SK-N-MC (cell line): Measurements from ENCODE around the gene SLC26A1.
A peak's percentile ranks its signal among the peaks of the same experiment; 100 is the strongest.
"Not testable (repeated sequence)": the region's sequence is repeated elsewhere in the genome, so short reads cannot be mapped to it uniquely, and the experiment has no call there.

Source experiments
- DNase-seq: peaks from one replicate; pipeline ENCODE4 v3.0.0-alpha.2; 2011; ENCODE audit warnings: low read depth, low spot score
- H3K27ac ChIP-seq: fragments of 200-600 bp; sonication (generic); 2 replicates; pipeline ENCODE4 v1.5.1; 2016; ENCODE audit warnings: mixed run types
- H3K36me3 ChIP-seq: fragments of 200-600 bp; sonication (generic); 2 replicates; pipeline ENCODE4 v1.6.1; 2017; ENCODE audit warnings: antibody characterized with exemption, low read length, mixed read lengths; ENCODE audit not compliant: insufficient read depth
- H3K4me3 ChIP-seq: fragments of 200-600 bp; sonication (generic); 2 replicates; pipeline ENCODE4 v1.5.1; 2016
- H3K9ac ChIP-seq: fragments of 200-600 bp; sonication (generic); 2 replicates; pipeline ENCODE4 v1.8.0; 2017; ENCODE audit warnings: mixed run types, mixed read lengths; ENCODE audit not compliant: insufficient read length
- H3K9me3 ChIP-seq: fragments of 200-600 bp; sonication (generic); 2 replicates; pipeline ENCODE4 v1.6.1; 2017; ENCODE audit warnings: low read depth, mild to moderate bottlenecking, antibody characterized with exemption, low read length, moderate library complexity, mixed read lengths
- EZH2 ChIP-seq: fragments of 200-600 bp; sonication (generic); IDR thresholded peaks from one replicate; pipeline ENCODE4 v1.6.1; 2017; ENCODE audit warnings: antibody characterized with exemption
- FOXP2 ChIP-seq: optimal IDR thresholded peaks from 2 replicates; pipeline ENCODE3; 2011; ENCODE audit warnings: mild to moderate bottlenecking, moderate library complexity; ENCODE audit not compliant: insufficient read depth; ENCODE audit errors: extremely low read length, control extremely low read depth
- POLR2AphosphoS5 ChIP-seq: IDR thresholded peaks from 2 replicates; pipeline ENCODE4 v1.6.1; 2012; ENCODE audit warnings: mild to moderate bottlenecking, low read depth, low read length, borderline replicate concordance

Gene SLC26A1

GRCh38 chr4:984336-985054, 8.7 kb downstream of the SLC26A1 start:
- H3K9ac ChIP-seq = no peak overlapping the region
- H3K4me3 ChIP-seq = no peak overlapping the region

DNA sequence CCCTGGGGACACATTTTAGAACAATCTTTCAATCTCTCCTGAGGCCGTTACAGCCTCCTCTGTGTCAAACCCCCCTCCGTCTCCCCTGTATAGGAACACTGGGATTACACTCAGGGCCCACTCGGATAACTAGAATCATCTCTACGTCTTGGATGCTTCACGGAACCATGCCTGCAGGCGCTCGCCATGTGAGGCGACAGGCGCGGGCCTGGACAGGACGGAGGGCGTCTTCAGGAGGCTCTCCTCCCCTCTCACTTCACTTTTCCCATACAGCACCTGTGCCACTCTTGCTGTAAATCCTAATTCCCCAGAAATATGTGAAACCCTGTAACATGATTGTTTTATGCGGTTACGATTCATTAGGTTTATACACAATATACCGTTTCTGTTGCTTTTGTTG, 10.4 kb downstream of the SLC26A1 start:
- DNase-seq = no peak
- Histone ChIP-seq H3K9ac (no peak overlapping the region), H3K4me3 (no peak overlapping the region), H3K36me3 (no peaks in the 10 kb centered on the region), H3K27ac (0 out of 2 replicates have a peak overlapping the region, but pooled peaks have one; percentile 16), H3K9me3 (no peaks in the 10 kb centered on the region)
- TF ChIP-seq POLR2AphosphoS5 (no peak), EZH2 (no peak), FOXP2 (no peak)

More at GRCh38 chr4:984336-985054, 8.7 kb downstream of the SLC26A1 start:
- Histone ChIP-seq H3K36me3 (no peaks in the 10 kb centered on the region), H3K27ac (no peak overlapping the region), H3K9me3 (no peaks in the 10 kb centered on the region)
- DNase-seq = no peak
- TF ChIP-seq FOXP2 = no peak
- no peak for TF ChIP-seq EZH2
- TF ChIP-seq POLR2AphosphoS5 = no peak

DNA sequence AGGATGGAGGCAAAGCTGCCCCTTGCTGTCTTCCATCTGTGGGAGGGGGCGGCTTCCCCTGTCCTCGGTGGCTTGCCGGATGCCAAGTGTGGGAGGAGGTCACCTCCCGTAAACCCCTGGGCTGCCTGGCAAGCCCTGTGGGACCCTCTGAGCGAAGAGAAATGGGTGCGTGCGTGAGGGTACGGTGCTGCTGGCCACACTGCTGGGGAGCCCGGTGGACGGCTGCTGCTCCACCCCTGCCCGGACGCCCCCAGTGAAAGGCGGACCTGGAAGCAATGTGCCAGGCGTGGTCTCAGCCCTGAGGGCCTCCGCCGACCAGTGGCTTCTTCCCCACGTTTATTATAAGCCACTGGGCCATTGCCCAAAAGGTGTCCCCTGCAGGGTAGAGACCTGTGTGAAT, 10.9 kb downstream of the SLC26A1 start:
- Histone ChIP-seq H3K9ac (no peak overlapping the region), H3K9me3 (no peaks in the 10 kb centered on the region), H3K27ac (no peak overlapping the region), H3K4me3 (no peak overlapping the region), H3K36me3 (no peaks in the 10 kb centered on the region)
- DNase-seq = no peak
- TF ChIP-seq POLR2AphosphoS5 (no peak), EZH2 (no peak), FOXP2 (no peak)

- H3K9ac ChIP-seq = peak overlapping the region; percentile 44
- peak overlapping the region; percentile 77 for H3K27ac ChIP-seq
Observed at GRCh38 chr4:978957-979701, 14.1 kb downstream of the SLC26A1 start.

GRCh38 chr4:976016-976415, 17.2 kb downstream of the SLC26A1 start:
- not testable (repeated sequence) for H3K4me3 ChIP-seq, H3K9me3 ChIP-seq, DNase-seq, H3K9ac ChIP-seq, H3K36me3 ChIP-seq, H3K27ac ChIP-seq

More at GRCh38 chr4:978957-979701, 14.1 kb downstream of the SLC26A1 start:
- TF ChIP-seq FOXP2 (no peak), EZH2 (no peak), POLR2AphosphoS5 (no peak)
- no peaks in the 10 kb centered on the region for H3K9me3 ChIP-seq
- H3K4me3 ChIP-seq = peak overlapping the region; percentile 19; the same call in 1 of the 2 replicates
- no peaks in the 10 kb centered on the region for H3K36me3 ChIP-seq
- no peak for DNase-seq

GRCh38 chr4:974668-975067, 18.5 kb downstream of the SLC26A1 start:
- H3K9ac ChIP-seq = no peak overlapping the region
- H3K36me3 ChIP-seq = no peaks in the 10 kb centered on the region
- DNase-seq = no peak
- TF ChIP-seq POLR2AphosphoS5 (no peak), FOXP2 (no peak), EZH2 (no peak)
- H3K4me3 ChIP-seq = no peak overlapping the region
- H3K27ac ChIP-seq = no peak overlapping the region
- no peaks in the 10 kb centered on the region for H3K9me3 ChIP-seq

GRCh38 chr4:973431-974397, 19.5 kb downstream of the SLC26A1 start, which contains the start of gene DGKQ:
Gene DGKQ, minus strand, starts transcription at chr4:973569. Its CDS starts 87 bp downstream, at chr4:973482.
- H3K36me3 ChIP-seq = no peaks in the 10 kb centered on the region
- H3K4me3 ChIP-seq = peak within 1 kb of the TSS; percentile 85
- no peak for DNase-seq
- H3K9ac ChIP-seq = peak within 1 kb of the TSS; percentile 65
- H3K9me3 ChIP-seq = no peaks in the 10 kb centered on the region
- no peak within 1 kb of the TSS for H3K27ac ChIP-seq
- no peak for TF ChIP-seq POLR2AphosphoS5
- TF ChIP-seq FOXP2 = no peak
- no peak for TF ChIP-seq EZH2

DNA sequence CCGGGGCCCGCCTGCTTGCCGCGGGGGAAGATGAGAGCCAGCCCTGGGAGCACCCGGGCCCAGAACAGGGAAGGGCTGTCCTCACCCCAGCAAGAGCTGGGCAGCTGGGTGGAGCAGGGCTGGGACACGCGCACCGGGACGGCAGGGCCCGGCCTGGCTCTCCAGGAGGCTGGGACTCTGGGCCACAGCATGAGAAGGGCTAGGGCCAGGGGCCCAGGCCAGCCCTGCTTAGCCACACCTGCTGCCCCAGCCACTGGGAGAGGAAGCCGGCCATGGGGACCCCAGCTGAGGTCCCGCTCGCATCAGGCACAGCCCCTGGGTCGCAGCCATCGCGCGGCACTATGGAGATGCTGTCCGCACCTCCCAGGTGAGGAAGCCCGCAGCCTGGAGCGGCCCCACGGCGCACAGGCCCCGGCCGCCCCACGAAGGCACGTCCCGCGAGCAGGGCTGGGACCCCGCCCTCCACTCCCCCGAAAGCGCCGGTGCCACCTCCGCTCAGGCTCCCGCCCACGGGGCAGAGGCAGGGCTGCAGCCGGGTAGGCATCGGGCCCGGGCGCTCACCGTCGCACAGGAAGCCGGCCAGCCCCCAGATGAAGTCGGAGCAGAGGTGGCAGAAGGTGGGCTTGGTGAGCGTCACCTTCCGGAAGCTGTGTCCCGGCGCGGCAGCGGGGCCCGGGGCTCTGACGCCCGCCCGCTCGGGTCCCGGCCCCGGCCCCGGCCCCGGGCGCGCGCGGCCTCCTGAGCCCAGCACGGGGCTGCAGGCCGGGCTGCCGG, 20.4 kb downstream of the SLC26A1 start:
- H3K9me3 ChIP-seq = no peaks in the 10 kb centered on the region
- DNase-seq = no peak
- H3K9ac ChIP-seq = peak overlapping the region; percentile 65
- no peak overlapping the region for H3K27ac ChIP-seq
- peak overlapping the region; percentile 85 for H3K4me3 ChIP-seq
- H3K36me3 ChIP-seq = no peaks in the 10 kb centered on the region
- TF ChIP-seq FOXP2 (no peak), EZH2 (no peak), POLR2AphosphoS5 (no peak)
